GM18909 (cell line): ENCODE data around the gene PCDHGA6.
A peak's percentile ranks its signal among the peaks of the same experiment; 100 is the strongest.
"Not testable (repeated sequence)": the region's sequence is repeated elsewhere in the genome, so short reads cannot be mapped to it uniquely, and the experiment has no call there.

ENCODE experiments used
- ATAC-seq: cut with Tn5 transposase; IDR thresholded peaks from one replicate; pipeline ENCODE4 v1.9.1; 2021; ENCODE audit warnings: mild to moderate bottlenecking; ENCODE audit not compliant: unreplicated experiment, poor library complexity

PCDHGA6 gene

GRCh38 chr5:141415275-141415618 is 41.6 kb downstream of the PCDHGA6 start:
- not testable (repeated sequence) for ATAC-seq

- ATAC-seq, result peak; percentile 85
These were observed 43.9 kb downstream of the PCDHGA6 start, which contains the start of gene PCDHGB7 for GRCh38 chr5:141417494-141418172. Gene PCDHGB7, plus strand, starts transcription at chr5:141417677. Its CDS starts 183 bp downstream, at chr5:141417860.

GRCh38 chr5:141419074-141419880 is 45.6 kb downstream of the PCDHGA6 start:
- no peak for ATAC-seq

GRCh38 chr5:141420855-141421488 is 47.3 kb downstream of the PCDHGA6 start, which contains the start of gene PCDHGA11:
Gene PCDHGA11, plus strand, starts transcription at chr5:141421051. Its CDS starts 177 bp downstream, at chr5:141421228.
- peak; percentile 46 for ATAC-seq

- no peak for ATAC-seq
These were observed 47.8 kb downstream of the PCDHGA6 start for GRCh38 chr5:141421489-141421855.

- no peak for ATAC-seq
These were observed 49.1 kb downstream of the PCDHGA6 start for GRCh38 chr5:141422742-141423291.

- no peak for ATAC-seq
These were observed 54.2 kb downstream of the PCDHGA6 start for GRCh38 chr5:141427783-141428426.
